HG03060 (cell line): ENCODE measurements around the gene IRAK3.
A peak's percentile ranks its signal among the peaks of the same experiment; 100 is the strongest.
"Not testable (repeated sequence)": the region's sequence is repeated elsewhere in the genome, so short reads cannot be mapped to it uniquely, and the experiment has no call there.

Experiments used
- ATAC-seq: cut with Tn5 transposase; IDR thresholded peaks from one replicate; pipeline ENCODE4 v1.9.1; 2021; ENCODE audit warnings: low read depth, moderate number of reproducible peaks; ENCODE audit not compliant: unreplicated experiment

The IRAK3 gene

DNA sequence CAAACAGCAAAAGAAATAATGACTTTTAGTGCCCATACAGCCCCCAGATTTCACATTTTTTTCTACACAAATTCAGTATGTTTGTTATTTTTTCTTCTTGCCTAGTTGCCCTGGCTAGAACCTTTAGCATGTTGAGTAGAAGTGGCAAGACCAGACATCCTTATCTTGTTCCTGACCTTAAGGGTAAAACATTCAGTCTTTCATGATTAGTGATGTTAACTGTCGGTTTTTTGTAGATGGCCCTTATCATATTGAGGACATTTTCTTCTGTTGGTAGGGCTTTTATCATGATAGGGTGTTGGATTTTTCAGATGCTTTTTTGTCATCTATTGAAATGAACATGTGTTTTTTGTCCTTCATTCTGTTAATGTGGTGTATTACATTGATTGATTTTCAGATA, 17.1 kb downstream of the IRAK3 start:
- no peak for ATAC-seq

DNA sequence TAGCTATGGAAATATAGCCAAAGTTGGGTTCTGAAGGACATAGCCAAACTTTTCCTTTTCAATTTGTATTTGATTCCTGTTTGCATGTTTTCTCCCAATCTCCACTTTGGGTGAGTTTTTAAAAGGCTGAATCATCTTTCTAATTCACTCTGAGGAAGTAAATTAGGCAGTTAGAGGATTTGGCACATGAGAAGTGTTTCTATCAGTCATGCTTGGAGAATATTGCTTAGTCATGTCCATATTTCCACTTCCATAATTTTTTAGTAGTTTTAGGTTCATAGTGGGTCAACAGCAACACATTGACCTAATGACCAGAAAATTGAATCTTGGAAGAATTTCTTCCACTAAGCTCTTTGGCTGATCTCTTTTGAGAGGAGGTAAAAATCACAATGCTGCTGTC, 21.8 kb downstream of the IRAK3 start:
- ATAC-seq = no peak

DNA sequence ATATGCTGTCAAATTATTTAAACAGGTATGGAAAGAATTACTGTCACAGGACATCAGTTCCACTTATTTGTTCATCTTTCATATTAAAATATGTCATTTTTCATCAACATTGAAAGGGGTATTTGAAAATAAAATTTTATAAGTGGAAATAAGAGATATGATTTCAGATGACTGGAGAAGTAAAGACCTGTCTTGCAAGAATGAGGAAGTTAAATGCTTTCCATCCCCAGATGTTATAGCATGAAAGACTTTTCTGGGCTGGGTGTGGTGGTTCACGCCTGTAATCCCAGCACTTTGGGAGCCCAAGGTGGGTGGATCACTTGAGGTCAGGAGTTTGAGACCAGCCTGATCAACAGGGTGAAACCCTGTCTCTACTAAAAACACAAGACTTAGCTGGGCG, 22.6 kb downstream of the IRAK3 start:
- not testable (repeated sequence) for ATAC-seq

DNA sequence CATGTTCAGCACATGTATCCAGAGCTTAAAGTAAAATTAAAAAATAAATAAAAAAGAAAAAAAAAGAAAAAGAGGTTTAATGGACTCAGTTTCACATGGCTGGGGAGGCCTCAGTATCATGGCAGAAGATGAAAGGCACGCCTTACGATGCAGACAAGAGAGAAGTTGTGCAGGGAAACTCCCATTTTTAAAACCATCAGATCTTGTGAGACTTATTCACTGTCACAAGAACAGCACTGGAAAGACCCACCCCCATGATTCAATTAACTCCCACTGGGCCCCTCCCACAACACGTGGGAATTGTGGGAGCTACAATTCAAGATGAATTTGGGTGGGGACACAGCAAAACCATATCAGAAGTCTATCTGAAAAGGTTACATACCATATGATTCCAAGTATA, 24.0 kb downstream of the IRAK3 start:
- not testable (repeated sequence) for ATAC-seq

DNA sequence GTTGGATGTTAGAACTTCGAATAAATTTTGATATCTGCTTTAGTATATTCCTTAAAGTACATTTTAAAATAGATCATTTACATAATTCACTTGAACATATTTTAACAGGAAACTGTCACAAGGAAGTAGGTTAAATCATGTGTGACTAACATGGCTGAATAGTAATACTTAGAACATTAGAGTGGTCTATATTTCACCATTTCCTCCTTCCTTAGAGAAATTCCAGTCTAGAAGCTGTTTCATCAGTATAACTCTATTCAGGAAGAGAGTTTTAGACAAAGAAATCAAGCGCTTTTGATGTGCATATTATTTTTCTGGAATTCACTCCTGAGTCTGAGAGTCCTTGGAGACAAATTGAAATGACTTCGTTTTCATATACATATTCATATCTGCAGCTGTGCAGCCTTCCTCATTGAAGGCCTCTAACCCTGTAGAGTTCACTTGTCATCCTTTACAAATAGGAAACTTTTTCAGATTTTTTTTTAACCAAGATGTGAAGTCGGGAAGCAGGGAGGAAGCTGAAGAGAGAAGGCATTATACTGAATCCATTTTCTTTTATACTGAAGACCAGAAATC, 28.4 kb downstream of the IRAK3 start:
- no peak for ATAC-seq

DNA sequence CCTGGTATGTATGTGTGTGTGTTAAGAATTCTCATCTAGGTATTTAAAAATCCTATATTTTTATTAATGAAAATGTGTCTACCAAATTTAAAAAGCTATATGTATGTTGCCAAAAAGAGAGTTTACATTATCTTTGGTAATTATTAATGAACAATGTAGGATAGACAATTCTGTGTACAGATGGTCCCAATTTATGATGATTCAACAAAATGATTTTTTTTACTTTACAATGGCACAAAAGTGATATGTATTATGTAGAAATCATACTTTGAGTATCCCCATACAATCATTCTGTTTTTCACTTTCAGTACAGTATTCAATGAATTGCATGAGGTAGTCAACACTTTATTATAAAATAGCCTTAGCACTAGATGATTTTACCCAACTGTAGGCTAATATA, 39.4 kb downstream of the IRAK3 start:
- no peak for ATAC-seq

DNA sequence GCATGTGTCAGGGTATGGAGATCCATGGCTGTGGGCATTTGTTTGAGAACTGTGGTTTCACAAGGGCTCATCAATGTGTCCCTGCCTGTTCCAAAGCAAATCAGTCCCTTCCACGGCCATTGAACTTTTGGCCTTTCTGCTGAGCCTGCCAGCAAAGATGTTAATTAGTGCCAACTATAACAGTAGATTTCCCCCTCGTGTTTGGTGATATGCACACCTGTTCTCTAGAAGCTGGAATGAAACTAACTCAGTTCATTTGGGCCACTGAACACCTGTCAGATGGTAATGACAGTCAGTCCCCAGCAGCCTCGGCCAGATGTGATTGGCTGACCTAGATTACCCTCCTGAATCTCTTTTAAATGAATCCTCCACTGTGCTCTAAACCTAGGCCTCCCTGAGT, 43.2 kb downstream of the IRAK3 start:
- ATAC-seq = no peak

DNA sequence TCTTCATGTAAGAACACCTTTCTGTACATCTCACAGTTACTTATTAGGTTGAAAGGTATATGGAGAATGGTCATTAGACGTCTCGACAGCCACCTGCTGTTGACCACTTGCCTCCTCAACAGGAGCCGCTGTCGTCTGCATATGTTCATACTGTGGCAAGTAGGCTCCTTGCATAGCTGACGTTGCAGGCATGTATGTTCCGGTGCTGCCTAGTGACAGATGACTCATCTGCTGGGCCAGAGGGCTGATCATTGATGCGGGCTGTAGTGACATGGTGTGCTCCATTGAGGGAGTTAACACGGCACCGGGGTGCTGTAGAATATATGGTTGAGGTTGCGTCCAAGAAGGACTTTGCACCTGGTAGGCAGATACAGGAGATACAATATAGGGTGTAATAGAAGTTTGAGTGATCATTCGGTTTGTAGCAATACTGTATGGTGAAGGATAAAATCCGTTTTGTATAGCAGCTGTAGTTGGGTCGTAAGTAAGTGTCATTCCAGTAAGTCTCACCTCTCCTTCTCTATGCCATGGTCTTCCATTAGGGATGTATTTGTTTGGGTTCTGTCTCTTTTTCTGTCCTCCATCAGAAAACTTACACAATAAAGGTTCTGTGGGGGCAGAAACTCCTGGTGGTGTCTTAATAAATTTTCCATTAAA, 45.2 kb downstream of the IRAK3 start:
- ATAC-seq = peak; percentile 99

DNA sequence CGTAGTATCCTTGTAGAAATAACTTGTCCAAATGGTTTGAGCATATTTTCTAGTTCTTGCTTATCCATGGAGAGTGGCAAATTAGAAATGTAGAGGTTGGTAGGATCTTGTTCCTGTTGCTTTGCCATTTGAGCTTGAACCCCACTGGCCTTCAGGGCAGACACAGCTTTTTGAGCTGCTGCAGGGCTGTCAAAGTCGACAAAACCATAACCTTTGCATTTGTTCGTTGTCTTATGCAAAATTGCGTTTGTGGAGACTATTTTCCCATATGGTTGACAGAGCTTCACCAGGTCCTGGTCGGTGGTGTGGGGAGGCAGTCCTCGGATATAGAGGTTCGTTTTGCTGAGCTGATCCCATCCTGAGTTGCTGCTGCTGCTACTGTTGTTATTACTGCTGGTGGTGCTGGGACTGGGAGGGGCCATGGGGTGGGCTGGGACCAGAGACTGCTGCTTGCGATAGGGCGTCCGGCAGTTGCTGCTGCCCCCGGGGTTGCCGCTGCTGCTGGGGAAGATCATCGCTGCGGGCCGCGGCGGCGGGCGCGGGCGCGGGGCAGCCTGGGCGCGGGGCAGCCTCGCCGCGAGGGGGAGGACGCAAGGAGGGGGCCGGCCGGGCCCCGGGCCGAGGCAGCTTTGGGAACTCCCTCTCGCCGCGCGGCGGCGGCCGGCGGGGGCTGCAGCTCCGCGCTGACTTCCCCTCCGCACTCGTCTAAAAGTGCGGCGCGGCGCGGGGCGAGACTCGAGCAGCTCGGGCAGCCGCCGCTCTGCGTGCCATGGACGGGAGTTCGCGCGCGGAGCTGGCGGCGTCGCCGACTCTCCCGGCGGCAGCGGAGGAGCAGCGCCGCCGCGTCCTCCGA, 46.0 kb downstream of the IRAK3 start:
- not testable (repeated sequence) for ATAC-seq

DNA sequence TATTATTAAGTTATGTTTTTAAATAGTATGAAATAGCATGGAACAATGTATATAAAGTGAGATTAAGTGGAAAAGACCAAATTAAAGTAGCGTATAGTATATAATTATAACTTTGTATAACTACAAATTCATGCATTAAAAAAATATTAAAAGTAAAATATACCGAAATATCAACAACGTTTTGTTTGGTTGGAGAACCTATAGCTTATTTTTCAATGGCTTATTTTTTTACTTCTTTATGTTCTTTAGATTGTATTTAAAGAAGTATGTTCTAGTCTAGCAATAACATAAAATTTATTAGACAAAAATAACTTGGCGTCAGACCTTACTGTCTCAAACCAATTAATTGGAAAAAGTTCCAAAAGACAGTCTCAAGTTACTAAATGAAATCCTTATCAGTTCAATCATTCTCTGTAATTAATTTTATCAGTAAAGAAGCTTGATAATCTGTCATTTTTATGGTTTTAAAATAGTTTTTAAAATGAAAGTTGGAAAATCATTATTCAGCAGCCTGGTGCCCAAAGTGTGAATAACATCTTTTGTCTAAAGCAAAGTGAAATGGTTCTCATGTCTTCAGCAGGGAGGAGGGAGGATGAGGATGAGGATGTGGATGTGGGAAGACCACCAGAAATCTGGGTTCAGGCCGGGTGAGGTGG, 46.7 kb downstream of the IRAK3 start:
- no peak for ATAC-seq

DNA sequence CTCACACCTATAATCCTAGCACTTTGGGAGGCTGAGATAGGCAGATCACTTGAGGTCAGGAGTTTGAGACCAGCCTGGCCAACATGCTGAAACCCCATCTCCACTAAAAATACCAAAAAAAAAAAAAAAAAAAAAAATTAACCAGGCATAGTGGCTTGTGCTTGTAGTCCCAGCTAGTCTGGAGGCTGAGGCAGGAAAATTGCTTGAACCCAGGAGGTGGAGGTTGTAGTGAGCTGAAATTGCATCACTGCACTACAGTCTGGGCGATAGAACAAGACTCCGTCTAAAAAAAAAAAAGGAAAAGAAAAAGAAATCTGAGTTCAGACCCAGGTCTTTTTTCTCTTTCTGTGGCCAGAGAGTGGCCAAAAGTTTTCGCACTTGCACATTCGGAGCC, 47.3 kb downstream of the IRAK3 start:
- ATAC-seq = not testable (repeated sequence)

DNA sequence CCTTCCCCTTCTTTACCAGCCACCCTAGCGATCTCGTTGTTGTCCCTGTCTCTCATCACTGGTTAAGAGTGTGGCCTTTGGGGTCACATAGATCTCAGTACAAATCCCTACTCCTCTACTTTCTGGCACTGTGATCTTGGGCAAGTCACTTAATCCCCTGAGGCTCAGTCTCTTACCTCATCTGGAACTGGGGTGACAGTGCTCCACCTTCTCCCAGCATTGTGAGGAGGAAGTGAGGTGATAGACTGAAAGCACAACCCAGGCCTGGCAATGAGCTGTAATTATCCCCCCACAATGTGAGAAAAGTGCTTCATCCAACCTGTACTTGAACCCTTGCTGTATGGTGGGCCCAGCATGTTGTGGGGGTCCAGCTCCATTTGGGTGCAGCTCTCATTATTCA, 48.0 kb downstream of the IRAK3 start:
- no peak for ATAC-seq

DNA sequence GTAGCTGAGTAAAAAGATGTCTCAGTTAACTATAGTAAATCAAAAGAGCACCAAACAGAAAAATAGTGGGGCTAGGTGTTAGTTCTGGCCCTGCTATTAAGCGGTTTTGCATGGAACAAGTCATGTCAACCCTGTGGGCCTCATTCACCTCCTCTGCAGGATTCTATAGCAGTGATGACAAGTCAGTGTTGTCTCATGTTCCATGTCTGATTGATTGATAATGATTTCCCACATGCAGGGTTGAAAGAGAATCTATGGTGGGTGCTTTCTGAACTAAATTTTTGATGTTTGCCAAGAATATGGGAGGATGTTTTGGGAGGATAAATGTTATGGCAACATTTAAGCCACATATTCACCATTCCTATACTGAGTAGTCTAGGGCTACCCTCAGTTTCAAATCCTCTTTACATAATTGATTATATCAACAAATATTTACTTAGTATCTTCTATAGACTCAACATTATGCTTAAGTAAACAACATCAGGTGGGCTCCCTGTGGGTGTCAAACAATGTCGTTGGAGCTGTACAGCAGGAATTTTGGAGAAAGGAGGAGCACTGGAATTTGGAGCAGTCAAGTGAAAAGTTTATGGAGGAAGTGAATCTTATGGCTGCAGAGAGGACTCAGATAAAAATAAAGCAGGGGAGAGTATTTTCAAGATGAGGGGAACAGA, 48.6 kb downstream of the IRAK3 start:
- ATAC-seq = no peak

DNA sequence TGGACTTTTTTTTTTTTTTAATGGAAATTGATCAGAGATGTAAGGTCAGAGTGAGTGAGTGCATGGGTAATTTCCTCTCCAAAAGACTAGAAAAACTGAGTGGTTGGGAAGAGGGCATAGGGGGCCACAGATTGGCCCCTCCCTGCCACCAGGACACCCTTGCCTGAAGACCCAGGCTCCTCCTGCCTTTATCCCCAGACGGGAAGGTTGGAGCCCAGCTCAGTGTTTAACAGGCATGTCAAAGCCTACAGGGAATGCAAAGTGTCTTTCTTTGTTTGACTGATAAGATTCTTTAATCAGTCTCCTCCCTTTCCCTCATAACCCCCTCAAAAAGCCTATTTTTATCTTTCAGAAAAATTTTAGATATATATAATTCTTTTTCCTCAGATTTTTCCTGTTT, 50.3 kb downstream of the IRAK3 start:
- ATAC-seq = no peak

DNA sequence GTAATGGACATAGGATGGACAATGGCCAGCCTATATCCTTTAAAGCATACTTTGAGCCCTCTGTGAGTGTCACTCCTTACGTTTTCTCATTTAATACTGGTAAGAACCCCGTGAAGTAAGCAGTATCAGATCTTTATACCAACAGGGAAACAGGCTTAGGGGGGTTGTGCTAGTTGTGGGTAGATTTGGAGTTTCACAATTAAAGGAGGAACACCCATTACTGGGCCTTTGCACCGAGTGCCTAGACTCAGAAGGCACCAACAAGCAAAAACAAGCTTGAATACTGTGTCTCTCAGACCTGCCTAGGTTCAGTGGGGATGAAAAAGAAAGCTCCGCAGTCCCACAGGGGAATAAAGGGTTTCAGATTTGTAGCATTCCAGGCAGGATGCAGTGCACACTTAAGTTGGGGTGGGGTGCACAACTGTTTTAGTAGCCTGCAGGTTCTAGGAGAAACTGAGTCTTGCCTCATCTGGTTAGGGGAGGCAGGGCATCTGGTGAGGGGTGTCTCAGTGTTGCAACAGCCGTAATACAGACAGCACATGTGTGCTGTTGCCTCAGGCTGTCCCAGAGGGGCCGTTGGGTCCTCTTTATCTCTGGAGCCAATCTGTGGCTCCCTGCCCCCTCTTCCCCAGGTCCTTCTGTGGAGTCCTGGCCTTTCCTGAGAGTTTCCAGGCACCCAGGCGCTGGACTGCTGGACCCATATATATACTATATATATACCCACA, 51.2 kb downstream of the IRAK3 start:
- no peak for ATAC-seq

DNA sequence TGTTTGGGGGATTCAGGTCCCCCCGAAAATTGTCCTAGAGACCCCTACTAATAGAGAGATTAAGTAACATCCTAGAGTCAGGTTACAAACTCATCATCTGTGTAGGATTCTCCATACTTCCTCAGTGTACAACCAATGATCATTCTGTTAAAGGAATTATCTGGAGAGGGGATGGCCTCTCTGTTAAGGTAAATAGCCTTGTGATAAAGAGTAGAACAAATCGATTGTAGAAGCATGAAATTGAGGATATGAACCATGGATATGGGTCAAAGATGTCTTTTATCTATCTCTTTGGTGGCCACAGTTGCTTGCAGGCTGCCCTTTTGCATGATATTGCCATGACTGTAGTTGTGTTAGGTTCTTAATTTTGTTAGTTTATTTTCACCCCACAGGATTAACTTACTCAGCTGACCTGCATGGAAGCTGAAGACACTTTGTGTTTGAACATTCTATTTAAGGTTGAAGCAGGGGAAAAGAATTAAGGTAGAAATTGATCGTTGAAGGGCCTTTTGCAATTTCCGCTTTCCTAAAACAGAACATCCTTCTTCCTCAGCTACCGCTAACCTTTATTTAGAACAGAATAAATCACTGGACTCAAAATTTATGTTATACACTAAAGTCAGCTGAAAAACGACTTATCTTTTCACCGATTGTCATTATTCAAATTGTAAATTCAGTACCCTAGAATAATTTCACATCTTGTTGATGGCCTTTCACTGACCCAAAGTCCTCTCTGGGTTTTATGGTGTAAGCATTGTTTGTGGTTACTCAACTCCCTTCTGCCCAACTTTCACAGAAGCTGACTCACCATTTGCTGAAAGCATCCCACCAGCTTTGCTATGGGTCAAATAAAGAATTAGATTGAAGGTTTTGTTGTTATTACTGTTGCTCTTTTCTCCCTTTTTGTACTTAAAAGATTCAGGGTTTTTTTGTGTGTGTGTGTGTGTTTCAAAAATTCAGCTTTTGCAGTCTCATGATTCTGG, 52.3 kb downstream of the IRAK3 start:
- no peak for ATAC-seq

DNA sequence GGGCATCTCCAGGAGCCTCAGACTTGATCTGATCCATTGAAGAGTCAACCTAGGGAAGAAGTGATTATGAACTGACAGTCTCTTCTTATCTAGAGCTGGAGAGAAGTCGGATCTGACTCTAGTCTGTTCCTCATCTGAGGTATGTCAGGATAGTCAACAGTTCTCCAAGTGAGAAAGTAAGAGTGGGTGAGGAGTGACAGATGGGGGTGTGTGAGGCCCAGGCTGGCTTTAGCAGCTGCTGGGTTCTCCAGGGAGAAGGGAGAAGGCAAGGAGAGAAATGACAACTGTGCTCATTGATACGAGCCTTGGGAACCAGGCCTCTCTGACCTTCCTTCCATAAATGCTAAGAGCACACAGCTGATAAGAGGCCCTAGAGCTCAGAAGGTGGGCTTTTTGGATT, 53.3 kb downstream of the IRAK3 start:
- no peak for ATAC-seq

DNA sequence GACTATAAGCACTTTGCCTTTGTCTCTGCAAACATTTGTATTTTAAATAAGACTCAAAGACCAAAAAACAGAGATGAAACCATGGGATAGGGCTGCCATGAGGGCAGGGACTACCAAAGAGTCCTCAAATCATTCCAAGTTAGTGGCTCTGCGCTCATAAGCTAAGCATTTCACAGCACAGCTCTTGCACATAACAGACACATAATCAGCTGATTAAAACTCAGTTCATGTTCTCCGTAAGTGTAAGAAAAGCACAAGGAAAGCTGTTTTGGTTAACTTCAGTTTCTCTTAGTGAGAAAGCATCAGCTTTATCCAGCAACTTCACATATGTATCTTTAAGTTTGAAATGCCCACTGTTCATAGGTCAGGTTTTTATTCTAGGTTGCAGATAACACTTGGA, 54.9 kb downstream of the IRAK3 start:
- no peak for ATAC-seq

DNA sequence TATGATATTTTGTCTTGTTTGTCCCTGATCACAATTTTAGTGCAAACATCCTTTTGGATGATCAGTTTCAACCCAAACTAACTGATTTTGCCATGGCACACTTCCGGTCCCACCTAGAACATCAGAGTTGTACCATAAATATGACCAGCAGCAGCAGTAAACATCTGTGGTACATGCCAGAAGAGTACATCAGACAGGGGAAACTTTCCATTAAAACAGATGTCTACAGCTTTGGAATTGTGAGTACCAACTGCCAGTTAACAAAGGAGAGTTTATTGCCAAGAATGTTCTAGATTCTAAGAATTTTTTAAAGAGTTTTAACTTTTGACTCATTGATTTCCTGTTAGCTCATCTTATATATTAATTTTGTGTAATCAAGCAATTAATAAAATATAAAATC, 55.4 kb downstream of the IRAK3 start:
- ATAC-seq = no peak
